K562 (cell line): Measurements from ENCODE around the gene SGMS1. TPM values are rescaled to one million over a fixed set of nuclear protein-coding genes. Genes with fewer than 3 reads are reported as not detected.

Experiments used
- ATAC-seq: fragments of 200-7000 bp; cut with Tn5 transposase; 3 replicates; pipeline ENCODE4 v1.9.1; 2020; ENCODE audit warnings: moderate library complexity
- BruUV-seq: library from RNA; stranded (reverse); fragments of 400-500 nt; replicated peaks from 2 replicates; lab custom pipeline; 2021; lab: Mats Ljungman, UMichigan
- CTCF ChIA-PET: fragments of 300-600 bp; formaldehyde crosslinking; extraction: SDS; loops from one replicate; lab custom pipeline; 2021; ENCODE audit warnings: low intra/inter-chr PET ratio; lab: Yijun Ruan, JAX
- POLR2A ChIA-PET: fragments of 300-600, 350-650 bp; sonication (Branson Sonifier 250); formaldehyde crosslinking; extraction: SDS; loops from one replicate; lab custom pipeline; 2021; ENCODE audit warnings: antibody characterized with exemption, inconsistent platforms; lab: Yijun Ruan, JAX
- DNase-seq, 4 experiments: peaks; one replicate each; pipeline versions ENCODE4 v3.0.0 to v3.0.0-alpha.2; 2011 to 2018; ENCODE audit warnings: low spot score in 3 of 4, mixed read lengths in 3 of 4; ENCODE audit errors: extremely low read depth in 1 of 4
- FAIRE-seq: peaks from 2 replicates; lab custom pipeline; 2011; peaks lifted over from hg19 to GRCh38; lab: Jason Lieb, UNC
- H2AFZ ChIP-seq: 2 replicates; pipeline ENCODE4 v1.6.0; 2011; ENCODE audit warnings: low read depth, low read length, control low read depth, inconsistent platforms
- H3K27ac ChIP-seq: fragments of 200-600 bp; 3 replicates; pipeline ENCODE4 v1.8.0; 2011; ENCODE audit warnings: low read depth, mild to moderate bottlenecking, control low read depth, inconsistent platforms, low read length, moderate library complexity, mixed read lengths; ENCODE audit errors: extremely low read depth
- H3K27me3 ChIP-seq, 2 experiments: fragments of 300-600 bp in 1 of 2; 2 replicates in 1 of 2; 3 replicates in 1 of 2; pipeline versions ENCODE4 v1.6.0 to v1.8.0; 2011; ENCODE audit warnings: inconsistent platforms in 2 of 2, low read length in 2 of 2, mild to moderate bottlenecking in 1 of 2, mixed read lengths in 1 of 2, moderate library complexity in 1 of 2; ENCODE audit not compliant: control insufficient read depth in 2 of 2, insufficient read depth in 2 of 2
- H3K36me3 ChIP-seq: fragments of 300-600 bp; 3 replicates; pipeline ENCODE4 v1.8.0; 2011; ENCODE audit warnings: mild to moderate bottlenecking, low read length, inconsistent platforms; ENCODE audit not compliant: control insufficient read depth, insufficient read depth
- H3K4me1 ChIP-seq, 2 experiments: fragments of 200-600 bp in 1 of 2; replicated peaks in 1 of 2; 2 replicates in 1 of 2; 3 replicates in 1 of 2; pipeline versions ENCODE4 v1.5.1 to v1.8.0; 2011; ENCODE audit warnings: inconsistent platforms in 2 of 2, low read length in 2 of 2, mild to moderate bottlenecking in 1 of 2, mixed read lengths in 1 of 2, moderate library complexity in 1 of 2; ENCODE audit not compliant: control insufficient read depth in 2 of 2, insufficient read depth in 2 of 2
- H3K4me2 ChIP-seq: 2 replicates; pipeline ENCODE4 v1.6.1; 2011; ENCODE audit warnings: low read length, control low read depth, inconsistent platforms, mixed read lengths; ENCODE audit not compliant: insufficient read depth
- H3K4me3 ChIP-seq: fragments of 200-600 bp; sonication (generic), shearing (Covaris generic); 2 replicates; pipeline ENCODE4 v1.5.1; 2016; ENCODE audit warnings: control low read depth, inconsistent platforms
- H3K79me2 ChIP-seq: fragments of 200-600 bp; 3 replicates; pipeline ENCODE4 v1.8.0; 2011; ENCODE audit warnings: low read length, inconsistent platforms; ENCODE audit not compliant: control insufficient read depth, insufficient read depth
- H3K9ac ChIP-seq, 2 experiments: 2 replicates each; pipeline versions ENCODE4 v1.6.0 to v1.6.1; 2011; ENCODE audit warnings: low read depth in 2 of 2, low read length in 2 of 2, control low read depth in 1 of 2, inconsistent platforms in 1 of 2, mild to moderate bottlenecking in 1 of 2, mixed read lengths in 1 of 2; ENCODE audit not compliant: insufficient read depth in 1 of 2
- H3K9me1 ChIP-seq: one replicate; pipeline ENCODE4 v1.6.0; 2011; ENCODE audit warnings: inconsistent platforms, mild to moderate bottlenecking, low read length, moderate library complexity; ENCODE audit not compliant: control insufficient read depth, insufficient read depth
- H3K9me3 ChIP-seq: replicated peaks from 2 replicates; pipeline ENCODE4 v1.5.1; 2011; ENCODE audit warnings: low read depth, low read length, inconsistent platforms; ENCODE audit not compliant: control insufficient read depth, insufficient read depth
- H4K20me1 ChIP-seq: replicated peaks from 2 replicates; pipeline ENCODE4 v1.6.1; 2011; ENCODE audit warnings: low read length, inconsistent platforms, mixed read lengths; ENCODE audit not compliant: control insufficient read depth, insufficient read depth
- ATF3 ChIP-seq, 2 experiments: fragments of 450-650 bp in 1 of 2; sonication (generic) in 1 of 2; formaldehyde crosslinking in 1 of 2; IDR thresholded peaks in 1 of 2; conservative IDR thresholded peaks in 1 of 2; 2 replicates each; pipeline versions ENCODE4 v1.6.1 to v1.8.1; 2016 to 2023; ENCODE audit warnings: mild to moderate bottlenecking in 2 of 2, moderate library complexity in 2 of 2, inconsistent platforms in 1 of 2, missing genetic modification reagents in 1 of 2
- CGGBP1 ChIP-seq: fragments of 250-450 bp; sonication (Bioruptor Pico); IDR thresholded peaks from 2 replicates; pipeline ENCODE4 v1.9.0; 2021; ENCODE audit warnings: mild to moderate bottlenecking
- CHD1 ChIP-seq: fragments of 200-600 bp; sonication (generic); IDR thresholded peaks from one replicate; pipeline ENCODE4 v1.6.1; 2012; ENCODE audit warnings: mild to moderate bottlenecking, moderate library complexity, low read length, inconsistent platforms
- NR3C1 ChIP-seq: sonication (generic); formaldehyde crosslinking; IDR thresholded peaks from 2 replicates; pipeline ENCODE4 v1.8.1; 2022; ENCODE audit warnings: missing genetic modification reagents
- POLR2H ChIP-seq: IDR thresholded peaks from 2 replicates; pipeline ENCODE4 v1.6.1; 2016; ENCODE audit warnings: missing genetic modification characterization, low read depth, mild to moderate bottlenecking, control low read depth, missing compliant biosample characterization, moderate library complexity
- RAD21 ChIP-seq, 2 experiments: fragments of 250-450 bp in 1 of 2; fragments of 450-650 bp in 1 of 2; sonication (Bioruptor Pico) in 1 of 2; formaldehyde crosslinking in 1 of 2; IDR thresholded peaks in 1 of 2; conservative IDR thresholded peaks in 1 of 2; 2 replicates each; pipeline versions ENCODE4 v1.4.0 to v1.8.0; 2020 to 2022; ENCODE audit warnings: mild to moderate bottlenecking in 2 of 2, moderate library complexity in 1 of 2
- RB1 ChIP-seq: fragments of 450-650 bp; IDR thresholded peaks from 2 replicates; pipeline ENCODE4 v1.6.1; 2017; ENCODE audit warnings: low read depth, mild to moderate bottlenecking
- RFX7 ChIP-seq: fragments of 250-450 bp; sonication (Bioruptor Pico); IDR thresholded peaks from 2 replicates; pipeline ENCODE4 v1.5.1; 2021; ENCODE audit warnings: mild to moderate bottlenecking
- SPI1 ChIP-seq: IDR thresholded peaks from 2 replicates; pipeline ENCODE4 v1.6.1; 2011; ENCODE audit warnings: low read depth, low read length, control low read depth, borderline replicate concordance
- TBP ChIP-seq: optimal IDR thresholded peaks from 2 replicates; pipeline ENCODE3; 2011; ENCODE audit warnings: low read depth, low read length, improper control_type of control experiment
- WGBS: fragments of 100-300 bp; shearing (Covaris generic); methylation state at CpG from one replicate; pipeline ENCODE4 v1.1.6; 2016; ENCODE audit warnings: low coverage, mixed read lengths; ENCODE audit not compliant: insufficient coverage; ENCODE audit errors: missing lambda C conversion rate; 5-methylcytosine and 5-hydroxymethylcytosine counted together
- in situ Hi-C: fragments of 300-500 bp; cut with MboI; formaldehyde crosslinking; loops from 4 replicates; pipeline ENCODE4 v1.15.0; 2018; ENCODE audit warnings: inconsistent platforms, mixed read lengths
- intact Hi-C: fragments of 100-400 bp; cut with micrococcal nuclease; formaldehyde crosslinking; loops from 2 replicates; pipeline ENCODE4 v1.14.2; 2022
- polyA plus RNA-seq, 8 experiments: library from polyadenylated mRNA; depleted of rRNA in 4 of 8; stranded (reverse) in 5 of 8; unstranded in 3 of 8; fragments of >200 nt; fragmentation: Nextera tagmentation in 2 of 8; fragmentation: Illumina TruSeq in 1 of 8; extraction: Ambion mirVana in 2 of 8; extraction: Trizol in 1 of 8; gene quantifications; 2 replicates each; pipeline versions ENCODE4 v1.2.1 to v1.2.3, GENCODE V29; 2011 to 2014; ENCODE audit warnings: inconsistent platforms in 1 of 8, missing spikeins in 1 of 8
- total RNA-seq, 7 experiments: library from RNA; depleted of rRNA in 6 of 7; stranded (reverse); fragments of >200 nt in 6 of 7; fragmentation: Illumina TruSeq in 2 of 7; extraction: Trizol in 2 of 7; gene quantifications; 2 replicates each; pipeline versions ENCODE4 v1.2.1 to v1.2.3, GENCODE V29; 2011 to 2021; ENCODE audit warnings: low replicate concordance in 1 of 7
- TF ChIP-seq, protein P1 (sequence below): fragments of 250-450 bp; sonication (Bioruptor Pico); IDR thresholded peaks from 2 replicates; pipeline ENCODE4 v1.8.0; 2022; ENCODE audit warnings: inconsistent platforms, mild to moderate bottlenecking, moderate library complexity, borderline replicate concordance

SGMS1 gene
- total and polyA plus RNA-seq, 9 of the 15 experiments (the other 6 are each of a cell fraction or from before 2014, with no cell fraction given), result 22.6 to 232 (median 82.2) TPM

- peak overlapping the region; percentile 97 for H2AFZ ChIP-seq
- peak overlapping the region; percentile 83 to 94 for H3K9ac ChIP-seq
- in situ Hi-C loops, result no loop called here
- DNase-seq, result peak in 1 of 4 experiments; percentile 45
- H3K4me1 ChIP-seq, result peaks cover 4 to 34% of the 10 kb centered on the region in 2 experiments
- no peaks in the 10 kb centered on the region for H3K9me1 ChIP-seq
- H3K9me3 ChIP-seq, result no peaks in the 10 kb centered on the region
- H3K4me3 ChIP-seq, result peak overlapping the region; percentile 77
- H3K27me3 ChIP-seq, result no peaks in the 10 kb centered on the region
- POLR2A ChIA-PET, result interaction anchor here (0.7 to 2.6 kb wide), 6 partner anchors 10 to 95 kb away, joined by 3 to 7 read pairs (median 3); no protein-coding TSS in a partner anchor
- H3K4me2 ChIP-seq, result peak overlapping the region; percentile 91
- peaks cover 42% of the 10 kb centered on the region for H3K79me2 ChIP-seq
- peak; percentile 19 for FAIRE-seq
- WGBS, result under 1% methylated on average over 6 of the region's 6 CpGs
- H4K20me1 ChIP-seq, result 0 out of 2 replicates have a peak, but pooled peaks cover 4% of the 10 kb centered on the region
- no TSS peak for BruUV-seq
- CTCF ChIA-PET, result interaction anchor here (0.7 to 2.2 kb wide), 3 partner anchors 13 to 335 kb away, joined by 3 to 8 read pairs (median 3); no protein-coding TSS in a partner anchor
- peak in 1 of 2 experiments; percentile 2; a peak in 1 of 4 replicates for TF ChIP-seq RAD21 (CRISPR knock-in tag; conservative IDR thresholded peaks at IDR 0.05 in 1 of 2, IDR thresholded peaks at IDR 0.05 in 1 of 2)
- TF ChIP-seq TBP, result peak; percentile 54
- TF ChIP-seq NR3C1 (CRISPR knock-in tag), result no peak
- TF ChIP-seq, protein P1, sequence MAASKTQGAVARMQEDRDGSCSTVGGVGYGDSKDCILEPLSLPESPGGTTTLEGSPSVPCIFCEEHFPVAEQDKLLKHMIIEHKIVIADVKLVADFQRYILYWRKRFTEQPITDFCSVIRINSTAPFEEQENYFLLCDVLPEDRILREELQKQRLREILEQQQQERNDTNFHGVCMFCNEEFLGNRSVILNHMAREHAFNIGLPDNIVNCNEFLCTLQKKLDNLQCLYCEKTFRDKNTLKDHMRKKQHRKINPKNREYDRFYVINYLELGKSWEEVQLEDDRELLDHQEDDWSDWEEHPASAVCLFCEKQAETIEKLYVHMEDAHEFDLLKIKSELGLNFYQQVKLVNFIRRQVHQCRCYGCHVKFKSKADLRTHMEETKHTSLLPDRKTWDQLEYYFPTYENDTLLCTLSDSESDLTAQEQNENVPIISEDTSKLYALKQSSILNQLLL (CRISPR knock-in tag), result no peak
- TF ChIP-seq SPI1, result 0 out of 2 replicates have a peak, but pooled peaks have one; percentile 11
- TF ChIP-seq CHD1, result peak; percentile 44
- 0 out of 2 replicates have a peak, but pooled peaks have one; percentile 6 for TF ChIP-seq CGGBP1 (CRISPR knock-in tag)
- TF ChIP-seq RFX7, result no peak
- TF ChIP-seq RB1, result peak; percentile 22; the same call in 1 of the 2 replicates
- peak; percentile 37 for TF ChIP-seq POLR2H (tag)
- TF ChIP-seq ATF3 (IDR thresholded peaks at IDR 0.05), result 0 out of 2 replicates have a peak, but pooled peaks have one; percentile 22
- no peak for TF ChIP-seq ATF3 (CRISPR knock-in tag; conservative IDR thresholded peaks at IDR 0.05)
- intact Hi-C loops, result loop anchor here (2.0 kb wide), 3 partner anchors 27 to 335 kb away; no protein-coding TSS in a partner anchor
- ATAC-seq, result no peak
- H3K27ac ChIP-seq, result peak overlapping the region; percentile 82
- H3K36me3 ChIP-seq, result peaks cover 4% of the 10 kb centered on the region; the same call in 1 of the 3 replicates
Measured at GRCh38 chr10:50625649-50626132, 1.9 kb upstream of the SGMS1 start.
